ENCODE data around the gene FAM131C.

GRCh38 chr1:16010837-16011236 lies 62.6 kb downstream of the FAM131C start:
- no peak for TF ChIP-seq POLR2AphosphoS5 (IDR thresholded peaks at IDR 0.05; ENCODE audit: low read depth, low read length)
- TF ChIP-seq TAF1 (IDR thresholded peaks at IDR 0.05; ENCODE audit: borderline replicate concordance, low read depth, low read length) = no peak
